Natural killer cell (primary cell): ENCODE measurements around the gene KAT5. TPM values are rescaled to one million over a fixed set of nuclear protein-coding genes. Genes with fewer than 3 reads are reported as not detected.

Experiments used
- ATAC-seq, 3 donors: fragments of 150-1000 bp in 2 of 3; fragments of 200-7000 bp in 1 of 3; cut with Tn5 transposase; 1 replicate in 1 of 3; 2 replicates in 2 of 3; pipeline ENCODE4 v1.10.0; 2021; ENCODE audit warnings: mild to moderate bottlenecking in 2 of 3, moderate library complexity in 2 of 3
- DNase-seq, 2 donors: peaks; one replicate each; pipeline versions ENCODE4 v3.0.0 to v3.0.0-alpha.2; 2013 to 2021; ENCODE audit warnings: mixed read lengths in 1 of 2
- H3K27ac ChIP-seq: one replicate; pipeline ENCODE4 v1.5.1; 2013; ENCODE audit warnings: mild to moderate bottlenecking, low read length
- H3K27me3 ChIP-seq: one replicate; pipeline ENCODE4 v1.6.1; 2013; ENCODE audit warnings: low read length; ENCODE audit not compliant: control insufficient read depth, insufficient read depth
- H3K36me3 ChIP-seq: one replicate; pipeline ENCODE4 v1.6.1; 2013; ENCODE audit warnings: low read length; ENCODE audit not compliant: control insufficient read depth, insufficient read depth
- H3K4me1 ChIP-seq: one replicate; pipeline ENCODE4 v1.6.1; 2013; ENCODE audit warnings: low read length; ENCODE audit not compliant: control insufficient read depth, insufficient read depth
- H3K4me3 ChIP-seq: one replicate; pipeline ENCODE4 v1.5.1; 2013; ENCODE audit warnings: low read length
- H3K9me3 ChIP-seq: one replicate; pipeline ENCODE4 v1.6.1; 2013; ENCODE audit warnings: low read length; ENCODE audit not compliant: control insufficient read depth, insufficient read depth
- H3K27ac Mint-ChIP-seq, 2 donors: one replicate each; pipeline ENCODE4 v1.8.0; 2022; ENCODE audit warnings: mild to moderate bottlenecking in 2 of 2, mixed read lengths in 2 of 2, moderate library complexity in 1 of 2
- H3K27me3 Mint-ChIP-seq, 2 donors: one replicate each; pipeline ENCODE4 v1.8.0; 2022; ENCODE audit warnings: low read depth in 2 of 2, mixed read lengths in 2 of 2
- H3K36me3 Mint-ChIP-seq: one replicate; pipeline ENCODE4 v1.8.0; 2022; ENCODE audit warnings: mixed read lengths
- H3K4me1 Mint-ChIP-seq, 2 donors: one replicate each; pipeline ENCODE4 v1.8.0; 2022; ENCODE audit warnings: mixed read lengths in 2 of 2
- H3K4me3 Mint-ChIP-seq: one replicate; pipeline ENCODE4 v1.8.0; 2022; ENCODE audit warnings: mild to moderate bottlenecking, moderate library complexity, mixed read lengths
- H3K9me3 Mint-ChIP-seq, 2 donors: one replicate each; pipeline ENCODE4 v1.8.0; 2022; ENCODE audit warnings: mixed read lengths in 2 of 2
- WGBS: methylation state at CpG from one replicate; pipeline ENCODE4 v1.1.7; 2013; ENCODE audit warnings: missing lambda C conversion rate; ENCODE audit not compliant: insufficient coverage; 5-methylcytosine and 5-hydroxymethylcytosine counted together
- intact Hi-C: fragments of 100-400 bp; cut with micrococcal nuclease; formaldehyde crosslinking; loops from one replicate; pipeline ENCODE4 v1.14.2; 2022
- total RNA-seq, 4 donors: library from RNA; stranded (reverse); fragments of 120-200 nt in 1 of 4; gene quantifications; one replicate each; pipeline versions ENCODE4 v1.2.3 to v1.2.4, GENCODE V29; 2013 to 2022
- TF ChIP-seq, protein P1 (sequence below): fragments of 200-600 bp; IDR thresholded peaks from one replicate; pipeline ENCODE4 v1.8.0; 2022; ENCODE audit warnings: antibody characterized with exemption

KAT5 gene
- total RNA-seq, 3 donors from 2014 or later (not counting 1 experiment from before 2014, with no cell fraction given): 140 to 155 (median 146) TPM

DNA sequence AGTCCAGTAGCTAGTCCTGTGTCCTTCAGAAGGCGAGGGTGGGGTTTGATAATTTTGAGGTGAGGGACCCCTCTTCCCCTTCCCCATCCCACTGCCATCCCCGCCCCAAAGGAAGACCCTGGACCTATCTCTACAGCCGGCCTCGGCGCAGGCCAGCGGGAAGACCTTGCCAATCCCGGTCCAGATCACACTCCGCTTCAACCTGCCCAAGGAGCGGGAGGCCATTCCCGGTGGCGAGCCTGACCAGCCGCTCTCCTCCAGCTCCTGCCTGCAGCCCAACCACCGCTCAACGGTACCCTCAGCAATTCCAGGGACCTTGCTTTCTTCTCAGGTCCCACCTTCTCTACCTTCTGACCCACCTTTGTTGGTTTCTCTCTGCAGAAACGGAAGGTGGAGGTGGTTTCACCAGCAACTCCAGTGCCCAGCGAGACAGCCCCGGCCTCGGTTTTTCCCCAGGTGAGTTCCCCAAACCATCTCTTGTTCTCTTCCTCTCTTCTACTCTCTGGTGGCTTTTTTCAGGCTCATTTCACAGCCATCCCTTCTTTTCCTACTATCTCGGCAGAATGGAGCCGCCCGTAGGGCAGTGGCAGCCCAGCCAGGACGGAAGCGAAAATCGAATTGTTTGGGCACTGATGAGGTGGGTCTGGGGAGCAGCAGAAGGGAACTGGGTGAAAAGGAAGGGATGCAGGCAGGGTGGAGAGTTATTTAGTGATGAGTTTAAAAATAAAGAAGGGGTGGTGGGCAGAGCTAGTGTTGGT is 1.3 kb downstream of the KAT5 start:
- peak overlapping the region; percentile 94 for H3K4me3 Mint-ChIP-seq
- H3K36me3 Mint-ChIP-seq: no peaks in the 10 kb centered on the region
- intact Hi-C loops: loop anchor here (5.0 kb wide), 2 partner anchors 76 to 289 kb away; partner anchors contain the start of genes BANF1, EIF1AD and SIPA1
- TF ChIP-seq, protein P1, sequence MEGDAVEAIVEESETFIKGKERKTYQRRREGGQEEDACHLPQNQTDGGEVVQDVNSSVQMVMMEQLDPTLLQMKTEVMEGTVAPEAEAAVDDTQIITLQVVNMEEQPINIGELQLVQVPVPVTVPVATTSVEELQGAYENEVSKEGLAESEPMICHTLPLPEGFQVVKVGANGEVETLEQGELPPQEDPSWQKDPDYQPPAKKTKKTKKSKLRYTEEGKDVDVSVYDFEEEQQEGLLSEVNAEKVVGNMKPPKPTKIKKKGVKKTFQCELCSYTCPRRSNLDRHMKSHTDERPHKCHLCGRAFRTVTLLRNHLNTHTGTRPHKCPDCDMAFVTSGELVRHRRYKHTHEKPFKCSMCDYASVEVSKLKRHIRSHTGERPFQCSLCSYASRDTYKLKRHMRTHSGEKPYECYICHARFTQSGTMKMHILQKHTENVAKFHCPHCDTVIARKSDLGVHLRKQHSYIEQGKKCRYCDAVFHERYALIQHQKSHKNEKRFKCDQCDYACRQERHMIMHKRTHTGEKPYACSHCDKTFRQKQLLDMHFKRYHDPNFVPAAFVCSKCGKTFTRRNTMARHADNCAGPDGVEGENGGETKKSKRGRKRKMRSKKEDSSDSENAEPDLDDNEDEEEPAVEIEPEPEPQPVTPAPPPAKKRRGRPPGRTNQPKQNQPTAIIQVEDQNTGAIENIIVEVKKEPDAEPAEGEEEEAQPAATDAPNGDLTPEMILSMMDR: no peak
- 97% methylated on average over 23 of the region's 24 CpGs for WGBS
- H3K4me3 ChIP-seq: no peak overlapping the region
- peak overlapping the region; percentile 95 to 99 for H3K27ac Mint-ChIP-seq
- H3K36me3 ChIP-seq: peaks cover 51% of the 10 kb centered on the region
- ATAC-seq (no peak), DNase-seq (no peak)
- H3K27me3 Mint-ChIP-seq: no peaks in the 10 kb centered on the region
- no peaks in the 10 kb centered on the region for H3K9me3 ChIP-seq
- H3K4me1 Mint-ChIP-seq: peaks cover 0 to 25% of the 10 kb centered on the region in 2 donors
- no peak overlapping the region for H3K27ac ChIP-seq
- H3K9me3 Mint-ChIP-seq: no peaks in the 10 kb centered on the region
- no peaks in the 10 kb centered on the region for H3K27me3 ChIP-seq
- peaks cover 21% of the 10 kb centered on the region for H3K4me1 ChIP-seq

DNA sequence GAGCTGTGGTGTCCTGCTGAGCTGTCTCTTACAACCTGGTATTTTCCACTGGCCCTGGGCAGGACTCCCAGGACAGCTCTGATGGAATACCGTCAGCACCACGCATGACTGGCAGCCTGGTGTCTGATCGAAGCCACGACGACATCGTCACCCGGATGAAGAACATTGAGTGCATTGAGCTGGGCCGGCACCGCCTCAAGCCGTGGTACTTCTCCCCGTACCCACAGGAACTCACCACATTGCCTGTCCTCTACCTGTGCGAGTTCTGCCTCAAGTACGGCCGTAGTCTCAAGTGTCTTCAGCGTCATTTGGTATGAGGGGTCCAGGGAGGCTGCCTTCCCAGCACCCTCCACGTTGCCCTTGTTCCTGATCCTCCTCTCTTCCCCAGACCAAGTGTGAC is 2.4 kb downstream of the KAT5 start:
- DNase-seq (no peak), ATAC-seq (no peak)
- Histone ChIP-seq H3K4me1 (peaks cover 32% of the 10 kb centered on the region), H3K36me3 (peaks cover 61% of the 10 kb centered on the region), H3K27me3 (no peaks in the 10 kb centered on the region), H3K9me3 (no peaks in the 10 kb centered on the region), H3K27ac (no peak overlapping the region), H3K4me3 (no peak overlapping the region)
- H3K27me3 Mint-ChIP-seq: no peaks in the 10 kb centered on the region
- H3K9me3 Mint-ChIP-seq: no peaks in the 10 kb centered on the region
- peak overlapping the region; percentile 3 for H3K4me3 Mint-ChIP-seq
- H3K4me1 Mint-ChIP-seq: peaks cover 0 to 33% of the 10 kb centered on the region in 2 donors
- H3K27ac Mint-ChIP-seq: peak overlapping the region; percentile 33 to 53
- TF ChIP-seq, protein P1: no peak
- 94% methylated on average over 16 of the region's 16 CpGs for WGBS
- H3K36me3 Mint-ChIP-seq: no peaks in the 10 kb centered on the region
- intact Hi-C loops: loop anchor here (5.0 kb wide), 2 partner anchors 77 to 288 kb away; partner anchors contain the start of genes BANF1, EIF1AD and SIPA1

DNA sequence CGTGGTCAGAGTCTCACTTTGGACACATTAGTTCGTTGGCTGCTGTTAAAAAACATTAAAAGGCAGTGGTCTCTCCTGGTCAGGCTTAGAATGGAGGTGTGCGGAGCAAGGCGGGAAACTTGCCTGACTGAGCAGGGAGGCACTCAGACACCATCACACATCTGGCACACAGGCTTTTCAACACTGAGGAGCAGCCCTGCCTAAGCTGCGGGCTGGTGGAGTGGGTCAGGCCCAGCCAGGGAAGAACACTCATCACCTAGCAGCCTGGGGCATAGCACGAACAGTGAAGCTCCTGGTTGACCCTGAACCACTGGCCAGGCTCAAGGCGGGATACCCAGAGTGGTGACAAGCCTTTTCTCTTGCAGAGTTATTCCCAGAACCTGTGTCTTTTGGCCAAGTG is 4.2 kb downstream of the KAT5 start:
- TF ChIP-seq, protein P1: no peak
- no peaks in the 10 kb centered on the region for H3K36me3 Mint-ChIP-seq
- peak overlapping the region in 1 of 2 donors; percentile 56 for H3K27ac Mint-ChIP-seq
- peaks cover 6 to 46% of the 10 kb centered on the region in 2 donors for H3K4me1 Mint-ChIP-seq
- intact Hi-C loops: no loop called here
- no peaks in the 10 kb centered on the region for H3K9me3 Mint-ChIP-seq
- Histone ChIP-seq H3K9me3 (no peaks in the 10 kb centered on the region), H3K27me3 (no peaks in the 10 kb centered on the region), H3K4me1 (peaks cover 36% of the 10 kb centered on the region), H3K4me3 (no peak overlapping the region), H3K36me3 (peaks cover 63% of the 10 kb centered on the region), H3K27ac (no peak overlapping the region)
- no peak for DNase-seq
- H3K4me3 Mint-ChIP-seq: peak overlapping the region; percentile 35
- no peaks in the 10 kb centered on the region for H3K27me3 Mint-ChIP-seq
- 94% methylated on average over 7 of the region's 7 CpGs for WGBS
- ATAC-seq: no peak
